Esophagus squamous epithelium (tissue), 4 donors: ENCODE results near the gene FBXO47.

ENCODE experiments used
- POLR2A ChIP-seq, 4 donors: fragments of 450-650 bp; IDR thresholded peaks; one replicate each; pipeline ENCODE4 v1.6.1; 2017; ENCODE audit warnings: antibody characterized with exemption in 4 of 4, mild to moderate bottlenecking in 4 of 4, moderate library complexity in 3 of 4
- TF ChIP-seq, protein P1 (sequence below), 6 experiments: fragments of 450-650 bp in 4 of 6; fragments of 200-600 bp in 2 of 6; sonication (generic) in 2 of 6; IDR thresholded peaks; one replicate each; pipeline ENCODE4 v1.5.1; 2016 to 2019; ENCODE audit warnings: antibody characterized with exemption in 6 of 6, mild to moderate bottlenecking in 4 of 6, moderate library complexity in 4 of 6

DNA sequence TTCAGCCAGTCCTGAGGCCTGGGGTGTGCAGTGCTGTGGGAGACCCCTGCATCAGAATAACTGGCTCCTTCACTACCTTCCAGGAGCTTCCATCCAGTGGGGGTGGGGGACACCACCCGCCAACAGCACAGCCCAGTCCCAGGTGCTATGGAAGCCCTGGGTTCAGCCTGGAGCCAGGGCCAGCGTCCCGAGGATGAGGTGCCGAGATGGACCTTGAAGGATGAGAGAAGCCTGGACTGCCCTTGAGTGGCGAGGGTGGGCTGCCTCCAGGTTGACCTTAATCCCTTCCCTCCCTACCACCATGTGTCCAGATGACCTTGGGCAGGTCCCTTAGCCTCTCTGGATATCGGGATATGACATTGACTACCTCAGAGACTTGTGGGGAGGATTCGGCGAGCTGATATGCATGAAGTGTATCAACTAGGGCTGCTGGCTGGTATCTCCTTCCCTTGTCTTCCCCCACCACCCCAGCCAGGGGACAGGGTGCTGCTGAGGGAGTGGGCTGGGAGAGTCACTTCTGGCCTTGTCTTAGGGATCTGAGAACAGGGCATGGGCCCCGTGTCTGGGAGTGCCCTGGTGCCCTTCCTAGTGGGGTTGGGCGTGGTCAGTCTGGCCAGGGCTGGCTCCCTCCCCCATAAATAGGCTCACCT lies 56.0 kb downstream of the FBXO47 start:
- TF ChIP-seq, protein P1, sequence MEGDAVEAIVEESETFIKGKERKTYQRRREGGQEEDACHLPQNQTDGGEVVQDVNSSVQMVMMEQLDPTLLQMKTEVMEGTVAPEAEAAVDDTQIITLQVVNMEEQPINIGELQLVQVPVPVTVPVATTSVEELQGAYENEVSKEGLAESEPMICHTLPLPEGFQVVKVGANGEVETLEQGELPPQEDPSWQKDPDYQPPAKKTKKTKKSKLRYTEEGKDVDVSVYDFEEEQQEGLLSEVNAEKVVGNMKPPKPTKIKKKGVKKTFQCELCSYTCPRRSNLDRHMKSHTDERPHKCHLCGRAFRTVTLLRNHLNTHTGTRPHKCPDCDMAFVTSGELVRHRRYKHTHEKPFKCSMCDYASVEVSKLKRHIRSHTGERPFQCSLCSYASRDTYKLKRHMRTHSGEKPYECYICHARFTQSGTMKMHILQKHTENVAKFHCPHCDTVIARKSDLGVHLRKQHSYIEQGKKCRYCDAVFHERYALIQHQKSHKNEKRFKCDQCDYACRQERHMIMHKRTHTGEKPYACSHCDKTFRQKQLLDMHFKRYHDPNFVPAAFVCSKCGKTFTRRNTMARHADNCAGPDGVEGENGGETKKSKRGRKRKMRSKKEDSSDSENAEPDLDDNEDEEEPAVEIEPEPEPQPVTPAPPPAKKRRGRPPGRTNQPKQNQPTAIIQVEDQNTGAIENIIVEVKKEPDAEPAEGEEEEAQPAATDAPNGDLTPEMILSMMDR (IDR thresholded peaks at IDR 0.05) = no peak
- TF ChIP-seq POLR2A (IDR thresholded peaks at IDR 0.05) = no peak
